A549 (cell line): ENCODE data around the gene CALU.

ENCODE experiments used
- BHLHE40 ChIP-seq: IDR thresholded peaks from 2 replicates; pipeline ENCODE4 v1.6.1; 2012; ENCODE audit warnings: low read depth, low read length, inconsistent platforms
- CBX8 ChIP-seq: fragments of 200-600 bp; sonication (generic); IDR thresholded peaks from 2 replicates; pipeline ENCODE4 v1.6.1; 2016
- CEBPB ChIP-seq, 2 experiments: fragments of >200 bp in 1 of 2; sonication (Bioruptor Twin) in 1 of 2; formaldehyde crosslinking in 1 of 2; IDR thresholded peaks; 2 replicates each; pipeline ENCODE4 v1.6.1; 2012 to 2016
- EP300 ChIP-seq, 2 experiments: fragments of >200 bp; sonication (Bioruptor Twin); formaldehyde crosslinking; IDR thresholded peaks; 2 replicates in 1 of 2; 3 replicates in 1 of 2; pipeline ENCODE4 v1.6.1; 2016 to 2017
- POLR2A ChIP-seq: IDR thresholded peaks from 2 replicates; pipeline ENCODE4 v1.6.1; 2012; ENCODE audit warnings: mild to moderate bottlenecking, low read length
- TF ChIP-seq, protein P1 (sequence below): fragments of 450-650 bp; IDR thresholded peaks from 2 replicates; pipeline ENCODE4 v1.6.1; 2014; ENCODE audit warnings: antibody characterized with exemption
- TF ChIP-seq, protein P2 (sequence below): IDR thresholded peaks from 2 replicates; pipeline ENCODE4 v1.6.1; 2012
- TF ChIP-seq, protein P3 (sequence below): fragments of >200 bp; sonication (Bioruptor Twin); formaldehyde crosslinking; IDR thresholded peaks from 3 replicates; pipeline ENCODE4 v1.5.1; 2016

DNA sequence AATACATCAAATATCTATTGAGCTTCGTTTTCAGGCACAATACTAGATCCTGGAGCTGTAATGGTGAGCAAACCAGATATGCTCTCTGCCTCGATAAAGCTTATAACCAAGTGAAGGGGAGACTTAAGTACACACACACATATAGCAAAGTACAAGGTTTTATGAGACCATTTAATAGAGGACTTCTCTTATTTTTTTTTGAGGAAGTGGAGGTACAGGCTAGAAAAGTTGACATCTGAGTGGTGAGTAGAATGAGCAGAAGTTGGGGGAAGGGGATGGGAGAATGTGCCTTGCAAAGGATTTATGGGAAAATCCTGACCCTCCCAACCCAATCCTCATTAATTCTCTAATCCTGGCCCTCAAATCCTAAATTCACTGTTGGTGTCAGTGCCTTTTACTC, 60.3 kb downstream of the CALU start:
- TF ChIP-seq POLR2A (no peak), BHLHE40 (no peak), EP300 (IDR thresholded peaks at IDR 0.05) (no peak), CBX8 (no peak), CEBPB (IDR thresholded peaks at IDR 0.05) (no peak)
- TF ChIP-seq, protein P1, sequence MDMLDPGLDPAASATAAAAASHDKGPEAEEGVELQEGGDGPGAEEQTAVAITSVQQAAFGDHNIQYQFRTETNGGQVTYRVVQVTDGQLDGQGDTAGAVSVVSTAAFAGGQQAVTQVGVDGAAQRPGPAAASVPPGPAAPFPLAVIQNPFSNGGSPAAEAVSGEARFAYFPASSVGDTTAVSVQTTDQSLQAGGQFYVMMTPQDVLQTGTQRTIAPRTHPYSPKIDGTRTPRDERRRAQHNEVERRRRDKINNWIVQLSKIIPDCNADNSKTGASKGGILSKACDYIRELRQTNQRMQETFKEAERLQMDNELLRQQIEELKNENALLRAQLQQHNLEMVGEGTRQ: no peak
- TF ChIP-seq, protein P2, sequence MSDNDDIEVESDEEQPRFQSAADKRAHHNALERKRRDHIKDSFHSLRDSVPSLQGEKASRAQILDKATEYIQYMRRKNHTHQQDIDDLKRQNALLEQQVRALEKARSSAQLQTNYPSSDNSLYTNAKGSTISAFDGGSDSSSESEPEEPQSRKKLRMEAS: no peak
- TF ChIP-seq, protein P3, sequence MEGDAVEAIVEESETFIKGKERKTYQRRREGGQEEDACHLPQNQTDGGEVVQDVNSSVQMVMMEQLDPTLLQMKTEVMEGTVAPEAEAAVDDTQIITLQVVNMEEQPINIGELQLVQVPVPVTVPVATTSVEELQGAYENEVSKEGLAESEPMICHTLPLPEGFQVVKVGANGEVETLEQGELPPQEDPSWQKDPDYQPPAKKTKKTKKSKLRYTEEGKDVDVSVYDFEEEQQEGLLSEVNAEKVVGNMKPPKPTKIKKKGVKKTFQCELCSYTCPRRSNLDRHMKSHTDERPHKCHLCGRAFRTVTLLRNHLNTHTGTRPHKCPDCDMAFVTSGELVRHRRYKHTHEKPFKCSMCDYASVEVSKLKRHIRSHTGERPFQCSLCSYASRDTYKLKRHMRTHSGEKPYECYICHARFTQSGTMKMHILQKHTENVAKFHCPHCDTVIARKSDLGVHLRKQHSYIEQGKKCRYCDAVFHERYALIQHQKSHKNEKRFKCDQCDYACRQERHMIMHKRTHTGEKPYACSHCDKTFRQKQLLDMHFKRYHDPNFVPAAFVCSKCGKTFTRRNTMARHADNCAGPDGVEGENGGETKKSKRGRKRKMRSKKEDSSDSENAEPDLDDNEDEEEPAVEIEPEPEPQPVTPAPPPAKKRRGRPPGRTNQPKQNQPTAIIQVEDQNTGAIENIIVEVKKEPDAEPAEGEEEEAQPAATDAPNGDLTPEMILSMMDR: no peak
